ENCODE results near the gene SLC35A5. TPM values are rescaled to one million over a fixed set of nuclear protein-coding genes. Genes with fewer than 3 reads are reported as not detected.
A peak's percentile ranks its signal among the peaks of the same experiment; 100 is the strongest.
"Not testable (repeated sequence)": the region's sequence is repeated elsewhere in the genome, so short reads cannot be mapped to it uniquely, and the experiment has no call there.

SLC35A5 gene
- total RNA-seq, 4 donors from 2014 or later: 0.80 to 49.2 (median 25.4) TPM

- Histone ChIP-seq H3K4me1 (peaks cover 10 to 49% (median 30%) of the 10 kb centered on the region in 4 donors), H3K4me3 (no peak overlapping the region), H3K27ac (no peak overlapping the region), H3K27me3 (no peaks in the 10 kb centered on the region), H3K9me3 (no peaks in the 10 kb centered on the region), H3K36me3 (peaks cover 0 to 8% (median 0%) of the 10 kb centered on the region in 4 donors)
- WGBS, 2 donors (ENCODE audit: low coverage in 1 of 2): 67 to 79% methylated on average over 1 of the region's 1 CpG
- intact Hi-C loops (cut with DNase I; ENCODE audit: low total_unique reads) (no loop called here), in situ Hi-C loops (cut with MboI; ENCODE audit: low pct_ligation_motif_present in 1 of 4, low pct_unique_long_range_greater_than_20kb in 1 of 4, low sequenced_read_pairs in 3 of 4) (loop anchor here in 1 of 4 donors (25.0 kb wide), 1 partner anchor 429 kb away; the partner anchor contains the start of genes CD200R1 and GTPBP8)
- TF ChIP-seq CTCF (IDR thresholded peaks at IDR 0.05): no peak
- no peak for TF ChIP-seq POLR2A (IDR thresholded peaks at IDR 0.05)
- no peak for TF ChIP-seq POLR2AphosphoS5 (IDR thresholded peaks at IDR 0.05)
- no peak for TF ChIP-seq EP300 (IDR thresholded peaks at IDR 0.05; ENCODE audit: low read depth)
- DNase-seq: no peak
Observed at GRCh38 chr3:112557976-112558375, 3.9 kb upstream of the SLC35A5 start.

- no peak for DNase-seq
- Histone ChIP-seq H3K9me3 (no peaks in the 10 kb centered on the region), H3K36me3 (peaks cover 0 to 8% (median 0%) of the 10 kb centered on the region in 4 donors), H3K27ac (peak overlapping the region; percentile 91 to 99 (median 96)), H3K27me3 (no peaks in the 10 kb centered on the region), H3K4me1 (peaks cover 14 to 52% (median 33%) of the 10 kb centered on the region in 4 donors), H3K4me3 (peak overlapping the region in 3 of 4 donors; percentile 69 to 77 (median 75))
- in situ Hi-C loops (cut with MboI; ENCODE audit: low pct_ligation_motif_present in 1 of 4, low pct_unique_long_range_greater_than_20kb in 1 of 4, low sequenced_read_pairs in 3 of 4): loop anchor here in 1 of 4 donors (25.0 kb wide), 1 partner anchor 427 kb away; the partner anchor contains the start of genes CD200R1 and GTPBP8
- intact Hi-C loops (cut with DNase I; ENCODE audit: low total_unique reads): no loop called here
- 11 to 21% methylated on average over 2 of the region's 2 CpGs for WGBS, 2 donors (ENCODE audit: low coverage in 1 of 2)
- no peak for TF ChIP-seq POLR2AphosphoS5 (IDR thresholded peaks at IDR 0.05)
- no peak for TF ChIP-seq CTCF (IDR thresholded peaks at IDR 0.05)
- no peak for TF ChIP-seq POLR2A (IDR thresholded peaks at IDR 0.05)
- no peak for TF ChIP-seq EP300 (IDR thresholded peaks at IDR 0.05; ENCODE audit: low read depth)
Observed at GRCh38 chr3:112560307-112560706, 1.5 kb upstream of the SLC35A5 start.

GRCh38 chr3:112560721-112561483 lies 943 bp upstream of the SLC35A5 start:
- TF ChIP-seq POLR2A (IDR thresholded peaks at IDR 0.05) (no peak), CTCF (IDR thresholded peaks at IDR 0.05) (no peak), POLR2AphosphoS5 (IDR thresholded peaks at IDR 0.05) (peak in 1 of 3 donors; percentile 31), EP300 (IDR thresholded peaks at IDR 0.05; ENCODE audit: low read depth) (no peak)
- 0 to 4% methylated on average over 11 to 29 of the region's 29 CpGs for WGBS, 2 donors (ENCODE audit: low coverage in 1 of 2)
- in situ Hi-C loops (cut with MboI; ENCODE audit: low pct_ligation_motif_present in 1 of 4, low pct_unique_long_range_greater_than_20kb in 1 of 4, low sequenced_read_pairs in 3 of 4) (loop anchor here in 1 of 4 donors (25.0 kb wide), 1 partner anchor 426 kb away; the partner anchor contains the start of genes CD200R1 and GTPBP8), intact Hi-C loops (cut with DNase I; ENCODE audit: low total_unique reads) (no loop called here)
- no peaks in the 10 kb centered on the region for H3K9me3 ChIP-seq
- peak overlapping the region; percentile 69 to 96 (median 76) for H3K4me3 ChIP-seq
- peaks cover 14 to 46% (median 28%) of the 10 kb centered on the region in 4 donors for H3K4me1 ChIP-seq
- H3K36me3 ChIP-seq: peaks cover 0 to 8% (median 0%) of the 10 kb centered on the region in 4 donors
- no peaks in the 10 kb centered on the region for H3K27me3 ChIP-seq
- peak; percentile 80 for DNase-seq
- H3K27ac ChIP-seq: peak overlapping the region; percentile 91 to 99 (median 96)

- Histone ChIP-seq H3K27me3 (no peaks in the 10 kb centered on the region), H3K4me1 (peaks cover 14 to 43% (median 26%) of the 10 kb centered on the region in 4 donors), H3K27ac (peak overlapping the region; percentile 91 to 99 (median 96)), H3K9me3 (no peaks in the 10 kb centered on the region), H3K36me3 (peaks cover 0 to 8% (median 0%) of the 10 kb centered on the region in 4 donors), H3K4me3 (peak overlapping the region; percentile 69 to 96 (median 76))
- TF ChIP-seq POLR2AphosphoS5 (IDR thresholded peaks at IDR 0.05) (no peak), CTCF (IDR thresholded peaks at IDR 0.05) (no peak), EP300 (IDR thresholded peaks at IDR 0.05; ENCODE audit: low read depth) (no peak), POLR2A (IDR thresholded peaks at IDR 0.05) (no peak)
- in situ Hi-C loops (cut with MboI; ENCODE audit: low pct_ligation_motif_present in 1 of 4, low pct_unique_long_range_greater_than_20kb in 1 of 4, low sequenced_read_pairs in 3 of 4) (loop anchor here in 1 of 4 donors (25.0 kb wide), 1 partner anchor 426 kb away; the partner anchor contains the start of genes CD200R1 and GTPBP8), intact Hi-C loops (cut with DNase I; ENCODE audit: low total_unique reads) (no loop called here)
- 0% methylated on average over 19 of the region's 29 CpGs; no CpG with 5 or more reads in 1 of the 2 donors for WGBS, 2 donors (ENCODE audit: low coverage in 1 of 2)
- DNase-seq: no peak
Observed at GRCh38 chr3:112561484-112561733, 436 bp upstream of the SLC35A5 start.

GRCh38 chr3:112564247-112564939 lies 2.5 kb downstream of the SLC35A5 start:
- peaks cover 14 to 27% (median 22%) of the 10 kb centered on the region in 4 donors for H3K4me1 ChIP-seq
- H3K27ac ChIP-seq; intact Hi-C loops (cut with DNase I; ENCODE audit: low total_unique reads); H3K36me3 ChIP-seq; H3K9me3 ChIP-seq; DNase-seq; H3K27me3 ChIP-seq; H3K4me3 ChIP-seq: not testable (repeated sequence)
- WGBS, 2 donors (ENCODE audit: low coverage in 1 of 2): 81 to 86% methylated on average over 5 to 15 of the region's 15 CpGs
- in situ Hi-C loops (cut with MboI; ENCODE audit: low pct_ligation_motif_present in 1 of 4, low pct_unique_long_range_greater_than_20kb in 1 of 4, low sequenced_read_pairs in 3 of 4): loop anchor here in 1 of 4 donors (25.0 kb wide), 1 partner anchor 423 kb away; the partner anchor contains the start of genes CD200R1 and GTPBP8
